SK-N-SH (cell line): Measurements from ENCODE around the gene DUSP6. TPM values are rescaled to one million over a fixed set of nuclear protein-coding genes. Genes with fewer than 3 reads are reported as not detected.

Experiments used
- CTCF ChIA-PET: fragments of 300-600, 350-600 bp; formaldehyde crosslinking; extraction: SDS; loops from one replicate; lab custom pipeline; 2021; lab: Yijun Ruan, JAX
- POLR2A ChIA-PET: fragments of 350-600 bp; sonication (Branson Sonifier 250); formaldehyde crosslinking; extraction: SDS; loops from one replicate; lab custom pipeline; 2020; ENCODE audit warnings: antibody characterized with exemption, inconsistent platforms; lab: Yijun Ruan, JAX
- DNase-seq: peaks from one replicate; pipeline ENCODE4 v3.0.0; 2012
- H2AFZ ChIP-seq: fragments of 200-600 bp; sonication (generic); 2 replicates; pipeline ENCODE4 v1.8.1; 2016; ENCODE audit warnings: antibody characterized with exemption, mild to moderate bottlenecking, low read depth
- H3F3A ChIP-seq: fragments of 200-600 bp; sonication (generic); replicated peaks from 2 replicates; pipeline ENCODE3; 2016; ENCODE audit warnings: antibody characterized with exemption, mild to moderate bottlenecking; ENCODE audit not compliant: insufficient read depth
- H3K27ac ChIP-seq, 2 experiments: fragments of 200-500 bp in 1 of 2; fragments of 200-600 bp in 1 of 2; sonication (Bioruptor generic) in 1 of 2; sonication (generic), shearing (Covaris generic) in 1 of 2; 2 replicates each; pipeline versions ENCODE4 v1.5.1 to v1.6.1; 2014 to 2016; ENCODE audit warnings: low read depth in 2 of 2, inconsistent platforms in 1 of 2, low read length in 1 of 2, mild to moderate bottlenecking in 1 of 2, mixed read lengths in 1 of 2
- H3K27me3 ChIP-seq: fragments of 200-600 bp; sonication (generic), shearing (Covaris generic); 2 replicates; pipeline ENCODE4 v1.6.1; 2016; ENCODE audit warnings: mixed run types; ENCODE audit not compliant: insufficient read depth
- H3K36me3 ChIP-seq, 2 experiments: fragments of 200-500 bp in 1 of 2; fragments of 200-600 bp in 1 of 2; sonication (Bioruptor generic) in 1 of 2; sonication (generic) in 1 of 2; replicated peaks in 1 of 2; 2 replicates each; pipeline versions ENCODE3 to v1.5.1; 2014 to 2016; ENCODE audit warnings: low read length in 1 of 2, mild to moderate bottlenecking in 1 of 2; ENCODE audit not compliant: insufficient read depth in 2 of 2, control insufficient read depth in 1 of 2
- H3K4me1 ChIP-seq, 2 experiments: fragments of 200-500 bp in 1 of 2; fragments of 200-600 bp in 1 of 2; sonication (Bioruptor generic) in 1 of 2; sonication (generic), shearing (Covaris generic) in 1 of 2; 2 replicates each; pipeline versions ENCODE4 v1.5.1 to v1.6.1; 2014 to 2016; ENCODE audit warnings: low read depth in 1 of 2, low read length in 1 of 2, mixed run types in 1 of 2; ENCODE audit not compliant: insufficient read depth in 2 of 2, control insufficient read depth in 1 of 2
- H3K4me2 ChIP-seq: fragments of 200-600 bp; sonication (generic), shearing (Covaris generic); 2 replicates; pipeline ENCODE4 v1.6.1; 2017; ENCODE audit warnings: mixed run types
- H3K4me3 ChIP-seq, 2 experiments: fragments of 200-500 bp in 1 of 2; fragments of 200-600 bp in 1 of 2; sonication (Bioruptor generic) in 1 of 2; sonication (generic), shearing (Covaris generic) in 1 of 2; 2 replicates each; pipeline versions ENCODE4 v1.5.1 to v1.8.1; 2014 to 2016; ENCODE audit warnings: low read depth in 2 of 2, inconsistent platforms in 1 of 2, low read length in 1 of 2, mild to moderate bottlenecking in 1 of 2, mixed read lengths in 1 of 2, moderate library complexity in 1 of 2
- H3K79me2 ChIP-seq: fragments of 200-600 bp; sonication (generic); 2 replicates; pipeline ENCODE4 v1.8.1; 2017; ENCODE audit warnings: mild to moderate bottlenecking; ENCODE audit not compliant: insufficient read depth
- H3K9ac ChIP-seq: fragments of 200-600 bp; sonication (generic); 2 replicates; pipeline ENCODE4 v1.6.1; 2017; ENCODE audit warnings: mixed run types
- H3K9me2 ChIP-seq: fragments of 200-600 bp; sonication (generic); 2 replicates; pipeline ENCODE4 v1.6.1; 2017; ENCODE audit warnings: mixed run types
- H3K9me3 ChIP-seq: fragments of 200-600 bp; sonication (generic); 2 replicates; pipeline ENCODE4 v1.6.1; 2017; ENCODE audit warnings: mixed run types, mild to moderate bottlenecking, moderate library complexity
- H4K20me1 ChIP-seq: fragments of 200-600 bp; sonication (generic); 2 replicates; pipeline ENCODE4 v1.6.1; 2017; ENCODE audit warnings: mild to moderate bottlenecking, mixed run types; ENCODE audit not compliant: insufficient read depth
- CHD2 ChIP-seq: fragments of 150-350 bp; IDR thresholded peaks from 2 replicates; pipeline ENCODE4 v1.6.1; 2018; ENCODE audit warnings: low read length; ENCODE audit not compliant: partially characterized antibody
- CTCF ChIP-seq: fragments of 200-600 bp; sonication (generic); IDR thresholded peaks from 2 replicates; pipeline ENCODE4 v1.6.1; 2017; ENCODE audit warnings: antibody characterized with exemption, mild to moderate bottlenecking, moderate library complexity
- EZH2phosphoT487 ChIP-seq: fragments of 200-600 bp; sonication (generic); IDR thresholded peaks from 2 replicates; pipeline ENCODE4 v1.6.1; 2017; ENCODE audit warnings: low read depth, mixed run types, mild to moderate bottlenecking, antibody characterized with exemption, moderate library complexity, borderline replicate concordance
- FOSL2 ChIP-seq: IDR thresholded peaks from 2 replicates; pipeline ENCODE4 v1.4.0; 2012; ENCODE audit warnings: low read depth, mild to moderate bottlenecking, moderate library complexity, borderline replicate concordance
- FOXM1 ChIP-seq: IDR thresholded peaks from 2 replicates; pipeline ENCODE4 v1.4.0; 2012; ENCODE audit warnings: low read depth, mild to moderate bottlenecking
- GABPA ChIP-seq: IDR thresholded peaks from 2 replicates; pipeline ENCODE4 v1.4.0; 2012; ENCODE audit warnings: low read depth, mild to moderate bottlenecking
- GATA2 ChIP-seq: sonication (generic); formaldehyde crosslinking; IDR thresholded peaks from 2 replicates; pipeline ENCODE4 v1.5.0; 2020; ENCODE audit warnings: mild to moderate bottlenecking, missing genetic modification reagents
- JUND ChIP-seq: IDR thresholded peaks from 2 replicates; pipeline ENCODE4 v1.4.0; 2012
- MXI1 ChIP-seq: IDR thresholded peaks from 2 replicates; pipeline ENCODE4 v1.6.1; 2012; ENCODE audit warnings: mild to moderate bottlenecking, low read depth, low read length, improper control_type of control experiment
- NFIC ChIP-seq: IDR thresholded peaks from 2 replicates; pipeline ENCODE4 v1.4.0; 2012; ENCODE audit warnings: borderline replicate concordance
- POLR2AphosphoS5 ChIP-seq: IDR thresholded peaks from 2 replicates; pipeline ENCODE4 v1.6.1; 2012; ENCODE audit warnings: low read depth, low read length
- RCOR1 ChIP-seq: fragments of 150-350 bp; IDR thresholded peaks from 2 replicates; pipeline ENCODE4 v1.6.1; 2017; ENCODE audit warnings: antibody characterized with exemption, low read length
- RFX5 ChIP-seq: IDR thresholded peaks from 2 replicates; pipeline ENCODE4 v1.6.1; 2012; ENCODE audit warnings: mild to moderate bottlenecking, improper control_type of control experiment, low read length
- RXRA ChIP-seq: IDR thresholded peaks from 2 replicates; pipeline ENCODE4 v1.4.0; 2012; ENCODE audit warnings: low read depth, mild to moderate bottlenecking, borderline replicate concordance
- TAF1 ChIP-seq: IDR thresholded peaks from 2 replicates; pipeline ENCODE4 v1.6.1; 2012; ENCODE audit warnings: low read depth, mild to moderate bottlenecking, low read length, moderate library complexity, borderline replicate concordance
- TCF12 ChIP-seq: IDR thresholded peaks from 2 replicates; pipeline ENCODE4 v1.4.0; 2012
- TEAD4 ChIP-seq: IDR thresholded peaks from 2 replicates; pipeline ENCODE4 v1.4.0; 2012; ENCODE audit warnings: mild to moderate bottlenecking, borderline replicate concordance; ENCODE audit not compliant: insufficient read depth
- ZBTB33 ChIP-seq: IDR thresholded peaks from 2 replicates; pipeline ENCODE4 v1.4.0; 2012; ENCODE audit warnings: low read depth, borderline replicate concordance
- WGBS: methylation state at CpG from one replicate; pipeline ENCODE4 v1.1.6; 2017; ENCODE audit warnings: low lambda C conversion rate; 5-methylcytosine and 5-hydroxymethylcytosine counted together
- polyA plus RNA-seq, 3 experiments: library from polyadenylated mRNA; depleted of rRNA; stranded (reverse); fragments of >200 nt; gene quantifications; 2 replicates each; pipeline ENCODE4 v1.2.3, GENCODE V29; 2012
- TF ChIP-seq, protein P1 (sequence below): IDR thresholded peaks from 2 replicates; pipeline ENCODE4; 2012
- TF ChIP-seq, protein P2 (sequence below): IDR thresholded peaks from 2 replicates; pipeline ENCODE4 v1.6.1; 2012; ENCODE audit warnings: mild to moderate bottlenecking, low read depth, low read length, moderate library complexity

The DUSP6 gene
- polyA plus RNA-seq, 1 of the 3 experiments (the other 2 are of a cell fraction), result 71.4 TPM

GRCh38 chr12:89395712-89396111 is 43.4 kb upstream of the DUSP6 start:
- Histone ChIP-seq H3F3A (no peaks in the 10 kb centered on the region), H3K9me2 (no peaks in the 10 kb centered on the region), H3K9ac (no peak overlapping the region), H3K4me2 (no peak overlapping the region), H3K4me1 (peaks cover 2 to 8% of the 10 kb centered on the region in 2 experiments; a peak in 2 of 4 replicates), H3K79me2 (no peaks in the 10 kb centered on the region), H3K27ac (no peak overlapping the region), H3K4me3 (no peak overlapping the region), H4K20me1 (no peaks in the 10 kb centered on the region), H3K36me3 (no peaks in the 10 kb centered on the region), H3K9me3 (no peaks in the 10 kb centered on the region), H2AFZ (no peak overlapping the region), H3K27me3 (no peaks in the 10 kb centered on the region)
- no peak for DNase-seq
- CTCF ChIA-PET, result no interaction called here
- 81% methylated on average over 4 of the region's 4 CpGs for WGBS
- TF ChIP-seq GATA2 (CRISPR knock-in tag) (no peak), RCOR1 (no peak), NFIC (no peak), TCF12 (no peak), FOSL2 (no peak), GABPA (no peak), RXRA (no peak), ZBTB33 (no peak), JUND (no peak), MXI1 (no peak), TAF1 (no peak), FOXM1 (no peak), EZH2phosphoT487 (no peak), CHD2 (no peak), POLR2AphosphoS5 (no peak), CTCF (no peak), TEAD4 (no peak), RFX5 (no peak)
- TF ChIP-seq, protein P1, sequence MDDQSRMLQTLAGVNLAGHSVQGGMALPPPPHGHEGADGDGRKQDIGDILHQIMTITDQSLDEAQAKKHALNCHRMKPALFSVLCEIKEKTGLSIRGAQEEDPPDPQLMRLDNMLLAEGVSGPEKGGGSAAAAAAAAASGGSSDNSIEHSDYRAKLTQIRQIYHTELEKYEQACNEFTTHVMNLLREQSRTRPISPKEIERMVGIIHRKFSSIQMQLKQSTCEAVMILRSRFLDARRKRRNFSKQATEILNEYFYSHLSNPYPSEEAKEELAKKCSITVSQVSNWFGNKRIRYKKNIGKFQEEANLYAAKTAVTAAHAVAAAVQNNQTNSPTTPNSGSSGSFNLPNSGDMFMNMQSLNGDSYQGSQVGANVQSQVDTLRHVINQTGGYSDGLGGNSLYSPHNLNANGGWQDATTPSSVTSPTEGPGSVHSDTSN, result no peak
- TF ChIP-seq, protein P2, sequence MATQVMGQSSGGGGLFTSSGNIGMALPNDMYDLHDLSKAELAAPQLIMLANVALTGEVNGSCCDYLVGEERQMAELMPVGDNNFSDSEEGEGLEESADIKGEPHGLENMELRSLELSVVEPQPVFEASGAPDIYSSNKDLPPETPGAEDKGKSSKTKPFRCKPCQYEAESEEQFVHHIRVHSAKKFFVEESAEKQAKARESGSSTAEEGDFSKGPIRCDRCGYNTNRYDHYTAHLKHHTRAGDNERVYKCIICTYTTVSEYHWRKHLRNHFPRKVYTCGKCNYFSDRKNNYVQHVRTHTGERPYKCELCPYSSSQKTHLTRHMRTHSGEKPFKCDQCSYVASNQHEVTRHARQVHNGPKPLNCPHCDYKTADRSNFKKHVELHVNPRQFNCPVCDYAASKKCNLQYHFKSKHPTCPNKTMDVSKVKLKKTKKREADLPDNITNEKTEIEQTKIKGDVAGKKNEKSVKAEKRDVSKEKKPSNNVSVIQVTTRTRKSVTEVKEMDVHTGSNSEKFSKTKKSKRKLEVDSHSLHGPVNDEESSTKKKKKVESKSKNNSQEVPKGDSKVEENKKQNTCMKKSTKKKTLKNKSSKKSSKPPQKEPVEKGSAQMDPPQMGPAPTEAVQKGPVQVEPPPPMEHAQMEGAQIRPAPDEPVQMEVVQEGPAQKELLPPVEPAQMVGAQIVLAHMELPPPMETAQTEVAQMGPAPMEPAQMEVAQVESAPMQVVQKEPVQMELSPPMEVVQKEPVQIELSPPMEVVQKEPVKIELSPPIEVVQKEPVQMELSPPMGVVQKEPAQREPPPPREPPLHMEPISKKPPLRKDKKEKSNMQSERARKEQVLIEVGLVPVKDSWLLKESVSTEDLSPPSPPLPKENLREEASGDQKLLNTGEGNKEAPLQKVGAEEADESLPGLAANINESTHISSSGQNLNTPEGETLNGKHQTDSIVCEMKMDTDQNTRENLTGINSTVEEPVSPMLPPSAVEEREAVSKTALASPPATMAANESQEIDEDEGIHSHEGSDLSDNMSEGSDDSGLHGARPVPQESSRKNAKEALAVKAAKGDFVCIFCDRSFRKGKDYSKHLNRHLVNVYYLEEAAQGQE, result no peak
- POLR2A ChIA-PET, result no interaction called here
